ENCODE results near the gene OAS3. TPM values are rescaled to one million over a fixed set of nuclear protein-coding genes. Genes with fewer than 3 reads are reported as not detected.

Gene OAS3
- total RNA-seq, 1 experiment from 2014 or later, result 42.6 TPM

DNA sequence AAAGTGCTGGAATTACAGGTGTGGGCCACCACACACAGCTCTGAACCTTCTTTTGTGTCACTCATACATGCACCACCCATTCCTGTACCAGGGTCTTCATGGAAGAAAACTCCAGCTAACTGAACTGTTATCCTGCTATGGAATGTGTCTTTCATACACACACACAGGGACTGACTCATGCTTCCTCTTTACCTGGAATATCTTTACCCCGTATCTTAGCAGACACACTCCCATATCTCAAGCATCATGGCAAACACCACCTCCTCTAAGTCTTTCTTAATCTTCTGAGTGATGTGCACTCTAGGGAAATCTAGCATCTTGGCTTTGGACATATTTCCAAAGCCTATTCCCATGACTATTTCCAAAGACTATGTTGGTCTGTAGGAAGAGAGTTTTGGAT lies 83.2 kb downstream of the OAS3 start:
- intact Hi-C loops (cut with micrococcal nuclease; ENCODE audit: unreplicated experiment), result no loop called here
- no peak for DNase-seq (ENCODE audit: low spot score)
- Histone ChIP-seq H3K27ac (ENCODE audit: low read depth, low read length, poor library complexity, severe bottlenecking) (no peak overlapping the region), H3K27me3 (replicated peaks; ENCODE audit: insufficient read depth, low read depth, low read length, poor library complexity) (no peaks in the 10 kb centered on the region), H3K36me3 (ENCODE audit: insufficient read depth, low read length, poor library complexity, severe bottlenecking) (no peaks in the 10 kb centered on the region), H3K4me1 (ENCODE audit: insufficient read depth, low read length, poor library complexity, severe bottlenecking) (peaks cover 4% of the 10 kb centered on the region), H3K9me3 (ENCODE audit: low read depth, low read length, poor library complexity, severe bottlenecking) (no peaks in the 10 kb centered on the region), H3K4me3 (ENCODE audit: low read depth, low read length, poor library complexity, severe bottlenecking) (no peak overlapping the region)
- TF ChIP-seq, protein P1, sequence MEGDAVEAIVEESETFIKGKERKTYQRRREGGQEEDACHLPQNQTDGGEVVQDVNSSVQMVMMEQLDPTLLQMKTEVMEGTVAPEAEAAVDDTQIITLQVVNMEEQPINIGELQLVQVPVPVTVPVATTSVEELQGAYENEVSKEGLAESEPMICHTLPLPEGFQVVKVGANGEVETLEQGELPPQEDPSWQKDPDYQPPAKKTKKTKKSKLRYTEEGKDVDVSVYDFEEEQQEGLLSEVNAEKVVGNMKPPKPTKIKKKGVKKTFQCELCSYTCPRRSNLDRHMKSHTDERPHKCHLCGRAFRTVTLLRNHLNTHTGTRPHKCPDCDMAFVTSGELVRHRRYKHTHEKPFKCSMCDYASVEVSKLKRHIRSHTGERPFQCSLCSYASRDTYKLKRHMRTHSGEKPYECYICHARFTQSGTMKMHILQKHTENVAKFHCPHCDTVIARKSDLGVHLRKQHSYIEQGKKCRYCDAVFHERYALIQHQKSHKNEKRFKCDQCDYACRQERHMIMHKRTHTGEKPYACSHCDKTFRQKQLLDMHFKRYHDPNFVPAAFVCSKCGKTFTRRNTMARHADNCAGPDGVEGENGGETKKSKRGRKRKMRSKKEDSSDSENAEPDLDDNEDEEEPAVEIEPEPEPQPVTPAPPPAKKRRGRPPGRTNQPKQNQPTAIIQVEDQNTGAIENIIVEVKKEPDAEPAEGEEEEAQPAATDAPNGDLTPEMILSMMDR (conservative IDR thresholded peaks at IDR 0.05; ENCODE audit: low read depth, low read length), result no peak
- TF ChIP-seq EZH2 (IDR thresholded peaks at IDR 0.05; ENCODE audit: borderline replicate concordance, low read depth, low read length, poor library complexity, severe bottlenecking), result no peak
- POLR2A ChIA-PET (ENCODE audit: low non-redundant PET), result no interaction called here
- CTCF ChIA-PET, result interaction anchor here (1.1 kb wide), 1 partner anchor 15 kb away, joined by 3 read pairs; no protein-coding TSS in a partner anchor
- no TSS peak for BruUV-seq (replicated peaks)

Other genes with a start within 250 kb of the OAS3 start
- 0.90 and 1.3 TPM in 2 replicates for gene RPH3A, start 146.7 kb upstream of the OAS3 start, total RNA-seq (2021)
- 12.4 and 15.6 TPM in 2 replicates for gene OAS1, start 31.5 kb upstream of the OAS3 start, total RNA-seq (2021)
- gene OAS2, start 40.0 kb downstream of the OAS3 start, total RNA-seq (2021), result not detected in 2 replicates
- 5.5 and 6.1 TPM in 2 replicates for gene DTX1, start 118.3 kb downstream of the OAS3 start, total RNA-seq (2021)
- gene RASAL1, start 197.3 kb downstream of the OAS3 start, total RNA-seq (2021), result 0.32 TPM in 1 of 2 replicates, not detected in the other
- gene CFAP73, start 211.2 kb downstream of the OAS3 start, total RNA-seq (2021), result not detected in 2 replicates
- 98.8 and 116 TPM in 2 replicates for gene DDX54, start 247.0 kb downstream of the OAS3 start, total RNA-seq (2021)
- gene RITA1, start 247.2 kb downstream of the OAS3 start, total RNA-seq (2021), result 22.3 and 25.3 TPM in 2 replicates